ENCODE data around the gene TUBAL3. TPM values are rescaled to one million over a fixed set of nuclear protein-coding genes. Genes with fewer than 3 reads are reported as not detected.

Gene TUBAL3
- total and polyA plus RNA-seq, 9 of the 15 experiments (the other 6 are each of a cell fraction or from before 2014, with no cell fraction given): 5.5 to 10.1 (median 6.9) TPM

DNA sequence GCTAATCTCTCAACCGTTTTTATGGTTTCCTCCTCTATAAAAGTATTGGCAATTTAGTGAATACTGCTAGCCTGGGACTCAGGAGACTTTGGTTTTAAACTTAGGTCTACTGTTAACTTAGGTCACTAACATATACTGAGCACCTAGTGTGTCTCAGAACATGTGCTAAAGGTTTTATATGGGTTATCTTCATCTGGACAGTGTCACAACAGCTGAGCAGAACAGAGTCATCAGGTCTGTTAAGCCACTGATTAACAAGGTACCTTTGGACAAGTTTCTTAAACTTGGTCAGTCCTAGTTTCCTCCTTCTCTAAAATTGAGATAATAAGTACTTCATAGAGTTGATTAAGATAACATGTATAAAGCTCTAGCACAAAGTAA lies 38.4 kb upstream of the TUBAL3 start (continued):
- TF ChIP-seq, protein P1, sequence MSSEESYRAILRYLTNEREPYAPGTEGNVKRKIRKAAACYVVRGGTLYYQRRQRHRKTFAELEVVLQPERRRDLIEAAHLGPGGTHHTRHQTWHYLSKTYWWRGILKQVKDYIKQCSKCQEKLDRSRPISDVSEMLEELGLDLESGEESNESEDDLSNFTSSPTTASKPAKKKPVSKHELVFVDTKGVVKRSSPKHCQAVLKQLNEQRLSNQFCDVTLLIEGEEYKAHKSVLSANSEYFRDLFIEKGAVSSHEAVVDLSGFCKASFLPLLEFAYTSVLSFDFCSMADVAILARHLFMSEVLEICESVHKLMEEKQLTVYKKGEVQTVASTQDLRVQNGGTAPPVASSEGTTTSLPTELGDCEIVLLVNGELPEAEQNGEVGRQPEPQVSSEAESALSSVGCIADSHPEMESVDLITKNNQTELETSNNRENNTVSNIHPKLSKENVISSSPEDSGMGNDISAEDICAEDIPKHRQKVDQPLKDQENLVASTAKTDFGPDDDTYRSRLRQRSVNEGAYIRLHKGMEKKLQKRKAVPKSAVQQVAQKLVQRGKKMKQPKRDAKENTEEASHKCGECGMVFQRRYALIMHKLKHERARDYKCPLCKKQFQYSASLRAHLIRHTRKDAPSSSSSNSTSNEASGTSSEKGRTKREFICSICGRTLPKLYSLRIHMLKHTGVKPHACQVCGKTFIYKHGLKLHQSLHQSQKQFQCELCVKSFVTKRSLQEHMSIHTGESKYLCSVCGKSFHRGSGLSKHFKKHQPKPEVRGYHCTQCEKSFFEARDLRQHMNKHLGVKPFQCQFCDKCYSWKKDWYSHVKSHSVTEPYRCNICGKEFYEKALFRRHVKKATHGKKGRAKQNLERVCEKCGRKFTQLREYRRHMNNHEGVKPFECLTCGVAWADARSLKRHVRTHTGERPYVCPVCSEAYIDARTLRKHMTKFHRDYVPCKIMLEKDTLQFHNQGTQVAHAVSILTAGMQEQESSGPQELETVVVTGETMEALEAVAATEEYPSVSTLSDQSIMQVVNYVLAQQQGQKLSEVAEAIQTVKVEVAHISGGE (CRISPR knock-in tag; IDR thresholded peaks at IDR 0.05): no peak
- TF ChIP-seq, protein P2, sequence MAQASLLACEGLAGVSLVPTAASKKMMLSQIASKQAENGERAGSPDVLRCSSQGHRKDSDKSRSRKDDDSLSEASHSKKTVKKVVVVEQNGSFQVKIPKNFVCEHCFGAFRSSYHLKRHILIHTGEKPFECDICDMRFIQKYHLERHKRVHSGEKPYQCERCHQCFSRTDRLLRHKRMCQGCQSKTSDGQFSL (CRISPR knock-in tag; IDR thresholded peaks at IDR 0.05): no peak
- TF ChIP-seq, protein P2 (tag; IDR thresholded peaks at IDR 0.05): no peak
- TF ChIP-seq, protein P3, sequence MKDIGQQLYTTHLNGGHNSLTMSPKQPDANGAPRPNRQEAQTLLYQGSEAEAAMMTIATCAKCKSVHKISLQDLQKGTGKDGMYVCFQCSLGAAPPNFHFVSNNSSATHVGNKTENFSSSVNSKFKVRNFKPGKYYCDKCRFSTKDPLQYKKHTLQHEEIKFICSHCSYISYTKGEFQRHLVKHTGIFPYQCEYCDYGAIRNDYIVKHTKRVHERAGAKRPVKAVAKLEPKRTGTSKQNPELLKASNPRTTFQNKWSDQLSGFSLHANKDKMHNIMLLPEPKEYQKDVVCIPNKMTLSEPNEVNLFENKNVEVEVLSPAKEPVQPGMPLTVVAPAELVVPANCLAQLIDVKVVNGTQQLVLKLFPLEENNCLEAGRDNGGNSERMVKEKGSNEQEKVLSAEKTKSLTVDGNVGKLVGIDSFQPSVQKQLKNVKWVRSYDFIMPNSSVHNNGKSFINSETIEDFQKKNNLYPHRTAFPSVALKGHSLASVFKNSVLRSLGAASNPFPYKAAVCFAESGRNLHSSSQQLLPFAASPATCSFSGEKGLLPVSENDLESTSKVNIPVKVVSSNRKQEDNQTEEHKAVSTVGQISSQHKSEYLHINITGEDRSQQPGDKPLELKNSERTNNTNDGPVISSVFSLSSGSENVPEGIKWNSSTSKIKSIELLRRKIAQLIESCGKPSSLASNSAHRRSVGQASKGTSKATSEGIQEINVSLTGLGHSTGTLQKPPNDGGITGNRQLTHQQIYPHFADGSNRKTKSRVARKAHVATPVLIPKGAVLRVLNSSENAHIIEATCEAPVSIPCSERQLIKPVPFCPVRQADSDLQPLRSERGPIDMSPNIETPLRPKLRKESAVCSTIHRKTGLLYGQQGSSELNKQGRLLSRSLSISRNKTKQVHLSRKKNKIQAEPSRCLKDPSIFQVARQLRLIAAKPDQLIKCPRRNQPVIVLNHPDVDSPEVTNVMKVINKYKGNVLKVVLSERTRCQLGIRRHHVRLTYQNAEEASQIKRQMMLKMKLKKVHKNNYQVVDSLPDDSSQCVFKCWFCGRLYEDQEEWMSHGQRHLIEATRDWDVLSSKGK (CRISPR knock-in tag; IDR thresholded peaks at IDR 0.05): no peak
- no peak for TF ChIP-seq XRCC5 (IDR thresholded peaks at IDR 0.05; ENCODE audit: low read depth, low read length)
- TF ChIP-seq, protein P4, sequence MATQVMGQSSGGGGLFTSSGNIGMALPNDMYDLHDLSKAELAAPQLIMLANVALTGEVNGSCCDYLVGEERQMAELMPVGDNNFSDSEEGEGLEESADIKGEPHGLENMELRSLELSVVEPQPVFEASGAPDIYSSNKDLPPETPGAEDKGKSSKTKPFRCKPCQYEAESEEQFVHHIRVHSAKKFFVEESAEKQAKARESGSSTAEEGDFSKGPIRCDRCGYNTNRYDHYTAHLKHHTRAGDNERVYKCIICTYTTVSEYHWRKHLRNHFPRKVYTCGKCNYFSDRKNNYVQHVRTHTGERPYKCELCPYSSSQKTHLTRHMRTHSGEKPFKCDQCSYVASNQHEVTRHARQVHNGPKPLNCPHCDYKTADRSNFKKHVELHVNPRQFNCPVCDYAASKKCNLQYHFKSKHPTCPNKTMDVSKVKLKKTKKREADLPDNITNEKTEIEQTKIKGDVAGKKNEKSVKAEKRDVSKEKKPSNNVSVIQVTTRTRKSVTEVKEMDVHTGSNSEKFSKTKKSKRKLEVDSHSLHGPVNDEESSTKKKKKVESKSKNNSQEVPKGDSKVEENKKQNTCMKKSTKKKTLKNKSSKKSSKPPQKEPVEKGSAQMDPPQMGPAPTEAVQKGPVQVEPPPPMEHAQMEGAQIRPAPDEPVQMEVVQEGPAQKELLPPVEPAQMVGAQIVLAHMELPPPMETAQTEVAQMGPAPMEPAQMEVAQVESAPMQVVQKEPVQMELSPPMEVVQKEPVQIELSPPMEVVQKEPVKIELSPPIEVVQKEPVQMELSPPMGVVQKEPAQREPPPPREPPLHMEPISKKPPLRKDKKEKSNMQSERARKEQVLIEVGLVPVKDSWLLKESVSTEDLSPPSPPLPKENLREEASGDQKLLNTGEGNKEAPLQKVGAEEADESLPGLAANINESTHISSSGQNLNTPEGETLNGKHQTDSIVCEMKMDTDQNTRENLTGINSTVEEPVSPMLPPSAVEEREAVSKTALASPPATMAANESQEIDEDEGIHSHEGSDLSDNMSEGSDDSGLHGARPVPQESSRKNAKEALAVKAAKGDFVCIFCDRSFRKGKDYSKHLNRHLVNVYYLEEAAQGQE (IDR thresholded peaks at IDR 0.05; ENCODE audit: borderline replicate concordance): no peak
- TF ChIP-seq, protein P4 (CRISPR knock-in tag; IDR thresholded peaks at IDR 0.05; ENCODE audit: low read depth): no peak
- TF ChIP-seq TCF3 (CRISPR knock-in tag; IDR thresholded peaks at IDR 0.05): peak; percentile 59
- no peak for TF ChIP-seq ATF7 (IDR thresholded peaks at IDR 0.05)
- TF ChIP-seq KDM5B (IDR thresholded peaks at IDR 0.05; ENCODE audit: insufficient replicate concordance, low read depth, low read length): no peak
- no peak for TF ChIP-seq EWSR1 (IDR thresholded peaks at IDR 0.05; ENCODE audit: borderline replicate concordance, low read depth, partially characterized antibody)
- peak; percentile 75 for TF ChIP-seq CBFA2T3 (IDR thresholded peaks at IDR 0.05)

All from K562 (cell line).